GM18870 (cell line): ENCODE results near the gene RPS15.

Experiments used
- ATAC-seq: cut with Tn5 transposase; IDR thresholded peaks from one replicate; pipeline ENCODE4 v1.9.1; 2021; ENCODE audit warnings: moderate library complexity; ENCODE audit not compliant: unreplicated experiment

The RPS15 gene

DNA sequence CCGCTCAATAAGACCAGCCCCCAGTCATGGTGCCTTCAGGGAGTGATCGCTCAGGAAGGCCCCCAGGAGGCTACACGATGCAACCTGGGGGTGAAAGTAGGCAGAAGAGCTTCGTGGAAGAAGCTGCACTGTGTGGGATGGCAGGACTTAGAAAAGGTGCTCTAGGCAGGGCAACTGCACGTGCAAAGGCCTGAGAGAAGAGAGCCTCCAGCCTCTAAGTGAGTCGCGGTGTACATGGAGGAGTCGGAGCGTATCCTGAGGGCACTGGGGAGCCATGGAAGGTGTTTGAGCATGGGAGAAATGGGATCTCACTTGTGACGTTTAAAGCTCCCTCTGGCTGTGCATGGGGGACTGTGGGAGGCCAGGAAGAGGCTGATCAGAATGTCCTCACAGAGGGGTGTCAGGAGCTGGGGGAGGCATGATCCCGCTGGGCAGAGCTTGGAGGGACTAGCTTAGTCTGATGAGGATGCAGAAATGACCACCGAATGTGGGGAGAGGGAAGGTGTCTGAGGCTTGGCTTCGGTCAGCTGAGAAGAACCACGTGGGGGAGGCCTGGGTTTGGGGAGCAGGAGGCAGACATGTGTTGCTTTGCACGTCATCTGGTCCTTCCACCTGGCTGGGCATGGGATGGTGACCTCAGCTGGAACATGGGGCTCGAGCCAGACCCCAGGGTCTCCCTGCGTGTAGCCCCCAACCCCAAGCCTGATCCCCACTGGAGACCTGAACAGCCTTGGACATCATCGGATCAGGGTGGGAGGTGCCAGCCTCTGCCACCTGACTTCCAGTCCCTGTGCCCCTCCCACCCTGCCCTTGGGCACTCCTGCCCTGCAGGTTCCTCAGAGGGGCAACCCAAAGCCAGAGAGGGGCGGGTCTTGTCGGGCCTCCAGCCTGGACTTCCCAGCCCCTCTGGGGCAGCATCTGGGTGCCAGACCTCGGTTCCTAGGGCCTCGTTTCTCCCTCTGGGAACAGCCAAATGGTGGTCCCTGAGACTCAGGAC, 12.8 kb downstream of the RPS15 start:
- no peak for ATAC-seq

DNA sequence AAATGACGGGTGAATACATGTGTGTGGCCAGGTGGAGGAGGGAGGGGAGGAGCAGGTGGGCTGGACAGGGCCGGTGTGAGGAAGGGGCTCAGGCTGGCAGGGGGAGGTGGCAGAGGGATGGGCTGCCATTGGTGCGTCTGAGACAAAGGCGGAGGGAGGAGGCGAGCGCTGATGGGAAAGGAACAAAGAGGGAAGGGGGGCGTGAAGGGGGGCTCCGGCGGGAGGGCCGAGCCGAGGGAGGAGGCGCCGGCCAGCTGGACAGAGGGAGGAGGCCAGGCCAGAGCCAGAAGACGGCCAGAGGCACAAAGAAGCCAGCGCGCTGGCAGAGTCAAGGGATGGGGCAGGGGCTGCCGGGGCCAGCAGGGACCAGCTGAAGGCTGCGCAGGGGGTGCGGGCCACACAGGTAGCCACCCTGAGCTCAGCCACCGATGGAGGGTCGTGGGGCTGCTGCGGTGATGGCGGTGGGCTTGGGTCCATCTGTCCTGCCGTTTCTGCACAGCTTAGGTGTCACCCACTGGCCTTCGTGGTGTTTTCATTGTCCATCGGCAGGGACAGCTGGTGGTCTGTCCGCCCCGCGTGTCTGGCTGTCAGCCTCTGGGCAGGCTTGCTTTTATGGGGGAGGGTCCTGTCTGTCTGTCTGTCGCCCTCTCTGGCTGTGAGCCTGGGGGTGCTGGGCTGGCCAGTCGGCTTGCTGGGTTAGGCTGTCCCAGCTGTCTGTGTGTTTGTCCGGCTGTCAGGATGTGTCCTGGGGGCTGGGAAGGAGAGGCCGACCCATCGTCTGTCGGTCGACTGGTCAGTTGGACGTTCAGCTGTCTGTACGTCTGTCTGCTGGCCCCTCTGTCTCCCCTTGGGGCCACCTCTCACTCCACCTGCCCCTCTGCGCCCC, 14.0 kb downstream of the RPS15 start:
- ATAC-seq: no peak

DNA sequence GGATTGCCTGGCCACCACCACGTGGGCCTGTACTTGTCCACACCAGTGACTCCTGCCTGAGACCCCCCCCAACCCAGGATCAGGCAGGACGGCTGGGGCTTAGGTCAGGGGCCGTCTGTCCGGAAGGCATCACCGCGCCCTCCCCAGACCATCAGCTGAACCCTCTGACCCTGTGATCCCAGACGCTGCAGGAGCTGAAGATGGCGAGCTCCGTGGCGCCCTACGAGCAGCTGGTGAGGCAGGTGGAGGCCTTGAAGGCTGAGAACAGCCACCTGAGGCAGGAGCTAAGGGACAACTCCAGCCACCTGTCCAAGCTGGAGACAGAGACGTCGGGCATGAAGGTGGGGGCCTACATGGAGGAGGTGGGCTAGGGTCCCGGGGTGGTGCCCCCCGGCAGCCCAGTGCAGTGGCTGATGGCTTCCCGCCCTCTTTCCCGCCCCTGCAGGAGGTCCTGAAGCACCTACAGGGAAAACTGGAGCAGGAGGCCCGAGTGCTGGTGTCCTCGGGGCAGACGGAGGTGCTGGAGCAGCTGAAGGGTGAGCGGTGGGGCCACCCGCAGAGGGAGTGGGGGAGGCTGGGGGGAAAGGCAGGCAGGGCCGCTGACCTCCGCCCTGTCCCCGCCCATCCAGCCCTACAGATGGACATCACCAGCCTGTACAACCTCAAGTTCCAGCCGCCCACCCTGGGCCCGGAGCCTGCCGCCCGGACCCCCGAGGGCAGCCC, 14.8 kb downstream of the RPS15 start:
- no peak for ATAC-seq

DNA sequence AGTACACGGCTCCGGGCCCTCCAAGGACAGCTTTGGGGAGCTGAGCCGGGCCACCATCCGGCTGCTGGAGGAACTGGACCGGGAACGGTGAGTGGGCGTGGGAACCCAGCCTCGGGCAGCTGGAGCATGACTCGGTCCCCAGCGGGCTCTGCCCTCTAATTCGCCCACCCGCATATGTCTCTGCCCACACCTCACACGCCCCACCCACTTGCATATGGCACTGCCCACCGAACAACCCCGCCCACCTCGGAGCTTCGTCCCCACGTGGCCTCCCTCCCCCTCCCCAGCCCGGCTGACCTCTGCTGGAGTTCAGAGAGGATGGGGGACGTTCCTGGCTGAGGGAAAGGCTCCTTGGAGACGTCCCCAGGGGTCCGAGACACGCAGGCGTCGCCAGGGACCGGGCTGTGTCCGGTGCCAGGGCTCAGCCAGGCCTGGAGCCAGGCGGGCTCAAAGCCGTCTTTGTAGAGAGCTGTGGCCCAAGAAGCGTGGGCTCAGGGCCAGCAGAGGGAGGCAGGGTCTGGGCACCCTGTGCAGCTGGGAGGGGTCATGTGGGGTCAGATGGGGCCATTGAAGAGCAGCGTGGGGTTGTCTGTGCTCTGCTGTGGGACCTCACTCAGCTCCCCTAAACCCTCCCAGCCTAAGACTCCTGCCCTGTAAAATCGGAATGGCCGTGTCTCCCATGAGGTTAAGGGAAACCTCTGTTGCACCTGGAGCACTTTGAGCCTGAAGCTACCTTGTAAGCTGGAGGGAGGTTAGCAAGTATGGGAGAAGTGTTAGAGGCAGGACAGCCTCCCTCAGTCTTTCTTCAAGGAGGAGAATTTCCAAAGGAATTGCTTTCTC, 15.5 kb downstream of the RPS15 start:
- ATAC-seq: no peak

DNA sequence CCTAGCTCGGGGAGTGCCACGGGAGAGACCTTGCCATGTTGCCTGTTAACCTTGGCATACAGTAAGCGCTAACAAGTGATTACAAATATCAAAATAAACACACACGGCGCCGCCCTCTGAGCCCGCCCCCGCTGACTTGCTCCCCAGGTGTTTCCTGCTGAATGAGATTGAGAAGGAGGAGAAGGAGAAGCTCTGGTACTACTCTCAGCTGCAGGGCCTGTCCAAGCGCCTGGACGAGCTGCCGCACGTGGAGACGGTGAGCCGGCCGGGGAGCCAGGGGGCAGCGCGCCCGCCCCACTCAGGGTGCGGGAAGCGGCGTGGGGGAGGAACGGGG, 16.8 kb downstream of the RPS15 start:
- no peak for ATAC-seq

DNA sequence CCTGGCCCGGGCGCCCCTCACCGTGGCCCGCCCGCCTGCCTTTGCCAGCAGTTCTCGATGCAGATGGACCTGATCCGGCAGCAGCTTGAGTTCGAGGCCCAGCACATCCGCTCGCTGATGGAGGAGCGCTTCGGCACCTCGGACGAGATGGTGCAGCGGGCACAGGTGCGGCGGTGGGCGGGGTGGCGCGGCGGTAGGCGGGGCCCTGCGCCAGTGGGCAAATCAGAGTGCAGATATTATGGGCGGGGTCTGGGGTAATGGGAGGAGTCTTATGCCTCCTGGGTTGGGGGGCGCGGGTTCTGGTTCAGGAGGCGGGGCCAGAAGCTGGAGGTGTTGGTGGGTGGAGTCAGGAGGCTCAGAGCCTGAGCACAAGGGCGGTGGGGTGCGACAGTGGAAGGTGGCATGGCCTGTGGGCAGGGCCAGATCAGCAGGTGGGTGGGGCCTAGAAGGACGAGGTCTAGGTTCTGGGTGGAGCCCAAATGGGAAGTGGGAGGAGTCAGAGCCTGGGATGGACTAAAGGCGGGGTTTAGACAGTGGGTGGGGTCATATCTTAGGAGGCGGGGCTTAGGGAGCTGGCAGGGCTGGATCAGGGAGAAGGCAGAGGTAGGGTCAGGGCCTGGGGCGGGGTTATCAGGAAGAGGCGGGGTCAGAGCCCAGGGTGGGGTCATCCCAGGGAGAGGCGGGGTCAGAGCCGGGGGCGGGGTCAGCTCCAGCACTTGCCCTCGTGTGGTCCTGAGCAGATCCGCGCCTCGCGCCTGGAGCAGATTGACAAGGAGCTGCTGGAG, 17.3 kb downstream of the RPS15 start:
- ATAC-seq: no peak

DNA sequence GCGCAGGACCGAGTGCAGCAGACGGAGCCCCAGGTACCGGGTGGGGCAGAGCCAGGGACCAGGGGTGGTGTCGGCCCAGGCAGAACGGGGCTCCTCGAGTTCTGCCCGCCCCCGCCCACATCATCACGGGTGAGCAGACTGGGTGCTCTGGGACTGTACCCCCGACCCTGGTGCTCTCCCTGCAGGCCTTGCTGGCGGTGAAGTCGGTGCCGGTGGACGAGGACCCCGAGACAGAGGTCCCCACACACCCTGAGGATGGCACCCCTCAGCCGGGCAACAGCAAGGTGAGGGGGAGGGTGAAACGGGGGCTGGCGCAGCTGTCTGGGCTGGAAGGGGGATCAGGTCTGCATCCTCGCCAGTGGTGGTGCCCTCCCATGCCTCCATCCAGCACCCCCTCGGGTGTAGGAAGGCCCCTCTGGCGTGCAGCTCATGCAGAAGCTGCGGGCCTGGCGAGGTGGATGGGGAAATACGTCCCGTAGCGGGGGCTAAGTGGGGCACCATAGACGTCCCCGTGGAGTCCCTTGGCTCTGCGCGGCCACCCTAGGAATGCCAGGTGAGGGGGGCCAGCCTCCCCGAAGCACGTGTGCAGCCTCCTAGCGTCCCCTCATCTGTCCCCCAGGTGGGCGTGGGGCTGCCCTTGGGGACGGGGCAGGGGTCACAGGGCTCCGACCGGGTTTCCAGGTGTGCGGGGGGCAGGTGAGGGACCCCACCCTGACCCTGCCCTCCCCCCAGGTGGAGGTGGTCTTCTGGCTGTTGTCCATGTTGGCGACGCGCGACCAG, 18.1 kb downstream of the RPS15 start:
- ATAC-seq: no peak

DNA sequence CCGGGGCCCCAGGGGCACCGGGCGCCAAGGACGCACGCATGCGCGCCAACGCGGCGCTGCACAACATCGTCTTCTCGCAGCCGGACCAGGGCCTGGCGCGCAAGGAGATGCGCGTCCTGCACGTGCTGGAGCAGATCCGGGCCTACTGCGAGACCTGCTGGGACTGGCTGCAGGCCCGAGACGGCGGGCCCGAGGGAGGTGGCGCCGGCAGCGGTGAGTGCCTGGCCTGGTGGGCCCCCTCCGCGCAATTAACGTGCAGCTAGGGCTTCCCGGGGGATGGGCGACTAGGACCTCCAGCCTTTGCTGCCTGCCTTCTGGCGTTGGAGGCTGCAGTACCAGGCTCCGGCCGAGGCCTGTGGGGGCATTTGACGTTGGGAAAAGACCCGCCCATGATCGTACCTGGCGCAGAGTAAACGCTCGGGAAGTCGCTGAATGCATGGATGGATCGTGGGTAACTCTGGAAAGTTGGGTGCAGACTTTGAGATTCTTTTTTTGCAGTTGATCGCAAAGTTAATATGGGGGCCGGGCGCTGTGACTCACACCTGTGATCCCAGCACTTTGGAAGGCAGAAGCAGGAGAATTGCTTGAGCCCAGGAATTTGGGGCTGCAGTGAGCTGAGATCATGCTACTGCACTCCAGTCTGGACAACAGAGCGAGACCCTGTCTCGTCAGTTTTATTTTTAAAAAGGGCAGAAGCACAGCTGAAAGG, 19.0 kb downstream of the RPS15 start:
- ATAC-seq: no peak

DNA sequence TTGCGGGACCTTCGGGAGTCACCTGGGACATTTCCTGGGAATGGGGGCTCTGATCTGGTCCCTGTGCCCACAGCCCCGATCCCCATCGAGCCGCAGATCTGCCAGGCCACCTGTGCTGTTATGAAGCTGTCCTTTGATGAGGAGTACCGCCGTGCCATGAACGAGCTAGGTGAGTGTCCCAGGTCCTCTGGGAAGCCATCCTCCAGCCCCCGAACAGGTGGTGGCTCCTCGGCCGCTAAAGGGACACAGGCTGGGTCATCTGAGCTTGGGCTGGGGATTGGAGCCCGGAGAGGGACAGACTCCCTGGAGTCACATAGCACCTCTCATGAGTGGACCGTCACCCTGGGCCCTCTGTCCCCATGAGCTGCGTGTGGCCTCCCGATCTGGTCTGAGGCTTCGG, 19.7 kb downstream of the RPS15 start:
- ATAC-seq: no peak

DNA sequence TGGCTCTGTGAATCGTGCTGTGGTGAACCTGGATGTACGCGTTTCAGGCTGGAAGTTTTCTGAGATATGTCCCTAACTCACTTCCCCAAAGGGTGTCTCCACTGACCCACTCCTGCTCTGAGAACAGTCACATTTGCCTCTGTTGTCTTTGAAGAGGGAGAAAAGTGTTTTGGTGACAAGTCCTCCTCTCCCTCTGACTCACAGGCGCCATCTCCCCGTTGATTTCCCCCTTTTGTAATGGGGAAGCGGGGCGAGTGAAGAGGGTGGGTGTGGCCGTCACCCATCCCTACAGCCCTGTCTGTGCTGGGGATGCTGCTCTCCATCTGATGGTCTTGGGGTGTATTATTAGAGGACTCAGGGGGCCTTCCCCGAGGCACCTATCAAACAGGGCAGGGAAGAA, 21.3 kb downstream of the RPS15 start:
- ATAC-seq: no peak

DNA sequence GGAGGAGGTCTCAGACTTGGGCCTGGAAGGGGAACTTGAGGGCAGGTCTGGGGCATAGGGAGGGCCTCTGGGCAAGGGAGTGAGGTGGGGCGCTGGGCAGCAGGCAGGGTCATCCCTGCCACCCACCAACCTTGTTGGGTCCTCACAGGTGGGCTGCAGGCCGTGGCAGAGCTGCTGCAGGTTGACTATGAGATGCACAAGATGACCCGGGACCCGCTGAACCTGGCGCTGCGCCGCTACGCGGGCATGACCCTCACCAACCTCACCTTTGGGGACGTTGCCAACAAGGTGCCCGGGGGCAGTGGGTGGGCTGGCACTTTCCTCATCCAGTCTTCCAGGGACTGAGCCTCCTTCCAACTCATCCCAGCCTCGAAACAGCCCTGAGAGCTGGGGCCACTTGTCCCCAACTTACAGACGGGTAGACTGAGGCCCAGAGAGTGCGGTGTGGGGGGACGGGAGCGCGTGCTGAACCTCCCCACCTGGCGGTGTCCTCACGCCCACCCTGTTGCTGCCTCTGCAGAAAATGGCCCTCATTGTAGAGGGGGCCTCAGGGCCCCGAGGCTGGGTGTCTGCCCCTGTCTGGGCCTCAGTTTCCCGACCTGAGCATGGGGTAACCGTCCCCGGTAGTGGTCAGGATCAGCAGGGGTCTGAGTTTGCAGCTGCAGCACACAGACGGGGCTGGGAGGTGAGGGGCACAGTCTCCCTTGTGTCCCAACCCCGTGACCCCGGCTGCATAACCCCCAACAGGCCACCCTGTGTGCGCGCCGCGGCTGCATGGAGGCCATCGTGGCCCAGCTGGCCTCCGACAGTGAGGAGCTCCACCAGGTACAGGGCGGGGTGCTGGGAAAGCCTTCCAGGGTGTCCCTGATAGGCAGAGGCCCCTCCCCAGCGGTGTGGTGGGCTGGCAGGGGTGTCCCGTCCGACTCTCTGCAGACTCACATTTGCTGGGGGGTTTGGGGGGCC, 22.1 kb downstream of the RPS15 start:
- no peak for ATAC-seq

DNA sequence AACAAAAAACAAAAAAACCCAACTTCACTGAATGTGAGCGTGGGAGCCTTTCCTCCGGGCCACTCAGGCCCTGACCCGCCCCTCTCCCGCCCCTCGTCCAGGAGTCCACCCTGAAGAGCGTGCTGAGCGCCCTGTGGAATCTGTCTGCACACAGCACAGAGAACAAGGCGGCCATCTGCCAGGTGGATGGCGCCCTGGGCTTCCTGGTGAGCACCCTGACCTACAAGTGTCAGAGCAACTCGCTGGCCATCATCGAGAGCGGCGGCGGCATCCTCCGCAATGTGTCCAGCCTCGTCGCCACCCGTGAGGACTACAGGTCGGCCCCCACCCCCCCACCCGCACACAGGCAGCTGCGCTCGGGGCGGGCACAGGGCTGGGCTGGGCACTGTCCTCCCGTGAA, 23.7 kb downstream of the RPS15 start:
- ATAC-seq: no peak

DNA sequence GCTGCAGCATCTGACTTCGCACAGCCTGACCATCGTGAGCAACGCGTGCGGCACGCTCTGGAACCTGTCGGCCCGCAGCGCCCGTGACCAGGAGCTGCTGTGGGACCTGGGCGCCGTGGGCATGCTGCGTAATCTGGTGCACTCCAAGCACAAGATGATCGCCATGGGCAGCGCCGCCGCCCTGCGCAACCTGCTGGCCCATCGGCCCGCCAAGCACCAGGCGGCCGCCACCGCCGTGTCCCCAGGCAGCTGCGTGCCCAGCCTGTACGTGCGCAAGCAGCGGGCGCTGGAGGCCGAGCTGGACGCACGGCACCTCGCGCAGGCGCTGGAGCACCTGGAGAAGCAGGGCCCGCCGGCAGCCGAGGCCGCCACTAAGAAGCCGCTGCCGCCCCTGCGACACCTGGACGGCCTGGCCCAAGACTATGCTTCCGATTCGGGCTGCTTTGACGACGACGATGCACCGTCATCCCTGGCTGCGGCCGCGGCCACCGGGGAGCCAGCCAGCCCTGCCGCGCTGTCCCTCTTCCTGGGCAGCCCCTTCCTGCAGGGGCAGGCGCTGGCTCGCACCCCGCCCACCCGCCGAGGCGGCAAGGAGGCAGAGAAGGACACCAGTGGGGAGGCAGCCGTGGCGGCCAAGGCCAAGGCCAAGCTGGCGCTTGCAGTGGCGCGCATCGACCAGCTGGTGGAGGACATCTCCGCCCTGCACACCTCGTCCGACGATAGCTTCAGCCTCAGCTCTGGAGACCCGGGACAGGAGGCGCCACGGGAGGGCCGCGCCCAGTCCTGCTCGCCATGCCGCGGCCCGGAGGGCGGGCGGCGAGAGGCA, 27.2 kb downstream of the RPS15 start:
- no peak for ATAC-seq

DNA sequence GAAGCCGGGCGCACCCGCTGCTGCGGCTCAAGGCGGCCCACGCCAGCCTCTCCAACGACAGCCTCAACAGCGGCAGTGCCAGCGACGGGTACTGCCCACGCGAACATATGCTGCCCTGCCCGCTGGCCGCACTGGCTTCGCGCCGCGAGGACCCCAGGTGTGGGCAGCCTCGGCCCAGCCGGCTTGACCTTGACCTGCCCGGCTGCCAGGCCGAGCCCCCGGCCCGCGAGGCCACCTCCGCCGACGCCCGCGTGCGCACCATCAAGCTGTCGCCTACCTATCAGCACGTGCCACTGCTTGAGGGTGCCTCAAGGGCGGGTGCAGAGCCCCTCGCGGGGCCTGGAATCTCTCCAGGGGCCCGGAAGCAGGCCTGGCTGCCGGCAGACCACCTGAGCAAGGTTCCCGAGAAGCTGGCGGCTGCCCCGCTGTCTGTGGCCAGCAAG, 27.8 kb downstream of the RPS15 start:
- no peak for ATAC-seq

DNA sequence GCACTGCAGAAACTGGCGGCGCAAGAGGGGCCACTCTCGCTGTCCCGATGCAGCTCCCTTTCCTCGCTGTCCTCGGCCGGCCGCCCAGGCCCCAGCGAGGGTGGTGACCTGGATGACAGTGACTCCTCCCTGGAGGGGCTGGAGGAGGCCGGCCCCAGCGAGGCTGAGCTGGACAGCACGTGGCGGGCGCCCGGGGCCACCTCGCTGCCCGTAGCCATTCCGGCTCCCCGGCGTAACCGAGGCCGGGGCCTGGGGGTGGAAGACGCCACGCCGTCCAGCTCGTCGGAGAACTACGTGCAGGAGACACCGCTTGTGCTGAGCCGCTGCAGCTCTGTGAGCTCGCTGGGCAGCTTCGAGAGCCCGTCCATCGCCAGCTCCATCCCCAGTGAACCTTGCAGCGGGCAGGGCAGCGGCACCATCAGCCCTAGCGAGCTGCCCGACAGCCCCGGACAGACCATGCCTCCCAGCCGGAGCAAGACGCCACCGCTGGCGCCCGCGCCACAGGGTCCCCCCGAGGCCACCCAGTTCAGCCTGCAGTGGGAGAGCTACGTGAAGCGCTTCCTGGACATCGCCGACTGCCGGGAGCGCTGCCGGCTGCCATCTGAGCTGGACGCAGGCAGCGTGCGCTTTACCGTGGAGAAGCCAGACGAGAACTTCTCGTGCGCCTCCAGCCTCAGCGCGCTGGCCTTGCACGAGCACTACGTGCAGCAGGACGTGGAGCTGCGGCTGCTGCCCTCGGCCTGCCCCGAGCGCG, 28.4 kb downstream of the RPS15 start:
- ATAC-seq: no peak

DNA sequence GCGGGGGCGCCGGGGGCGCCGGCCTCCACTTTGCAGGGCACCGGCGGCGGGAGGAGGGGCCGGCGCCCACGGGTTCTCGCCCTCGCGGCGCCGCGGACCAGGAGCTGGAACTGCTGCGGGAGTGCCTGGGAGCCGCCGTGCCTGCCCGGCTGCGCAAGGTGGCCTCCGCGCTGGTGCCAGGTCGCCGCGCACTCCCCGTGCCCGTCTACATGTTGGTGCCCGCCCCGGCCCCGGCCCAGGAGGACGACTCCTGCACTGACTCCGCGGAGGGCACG, 29.0 kb downstream of the RPS15 start:
- ATAC-seq: no peak
